HFF-Myc (cell line): ENCODE results near the gene SEC24A.

ENCODE experiments used
- DNase-seq: peaks from one replicate; pipeline ENCODE4 v3.0.0-alpha.2; 2011; ENCODE audit warnings: low read depth; ENCODE audit errors: extremely low read depth
- H3K4me3 ChIP-seq: replicated peaks from 2 replicates; pipeline ENCODE4 v1.5.1; 2011; ENCODE audit warnings: low read depth, mild to moderate bottlenecking, control low read depth, low read length
- TF ChIP-seq, protein P1 (sequence below): IDR thresholded peaks from 2 replicates; pipeline ENCODE4 v1.5.1; 2012; ENCODE audit warnings: mild to moderate bottlenecking, low read depth, low read length, control low read depth; ENCODE audit errors: missing control alignments

SEC24A gene

DNA sequence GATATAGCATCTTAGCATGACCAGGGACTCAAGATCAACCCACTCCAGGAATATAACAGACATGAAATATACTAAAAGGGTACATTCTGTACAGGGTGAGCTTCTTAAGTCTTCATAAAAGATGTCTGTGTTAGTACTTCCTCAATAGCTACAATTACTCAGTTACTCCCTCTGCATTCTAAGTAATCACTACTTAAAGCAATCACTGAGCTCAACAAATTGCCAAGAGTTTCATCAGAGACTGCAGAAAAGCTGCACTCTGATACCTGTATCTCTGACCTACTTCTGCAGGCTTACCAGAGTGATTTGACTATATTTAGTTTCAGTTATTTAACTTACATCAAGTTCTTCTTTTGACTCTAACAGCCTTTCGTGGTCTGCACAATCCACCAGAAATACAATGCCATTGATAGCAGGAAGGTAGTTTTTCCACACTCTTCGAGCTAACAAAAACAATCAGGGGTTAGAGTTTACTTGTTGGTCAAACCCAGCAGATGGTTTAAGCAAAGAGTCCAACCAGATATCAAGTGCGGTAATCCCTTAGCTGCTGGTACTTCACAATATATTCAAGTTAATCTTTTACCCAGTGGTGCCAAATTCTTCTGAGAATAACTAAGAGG is 39.2 kb upstream of the SEC24A start:
- no peak overlapping the region for H3K4me3 ChIP-seq
- TF ChIP-seq, protein P1, sequence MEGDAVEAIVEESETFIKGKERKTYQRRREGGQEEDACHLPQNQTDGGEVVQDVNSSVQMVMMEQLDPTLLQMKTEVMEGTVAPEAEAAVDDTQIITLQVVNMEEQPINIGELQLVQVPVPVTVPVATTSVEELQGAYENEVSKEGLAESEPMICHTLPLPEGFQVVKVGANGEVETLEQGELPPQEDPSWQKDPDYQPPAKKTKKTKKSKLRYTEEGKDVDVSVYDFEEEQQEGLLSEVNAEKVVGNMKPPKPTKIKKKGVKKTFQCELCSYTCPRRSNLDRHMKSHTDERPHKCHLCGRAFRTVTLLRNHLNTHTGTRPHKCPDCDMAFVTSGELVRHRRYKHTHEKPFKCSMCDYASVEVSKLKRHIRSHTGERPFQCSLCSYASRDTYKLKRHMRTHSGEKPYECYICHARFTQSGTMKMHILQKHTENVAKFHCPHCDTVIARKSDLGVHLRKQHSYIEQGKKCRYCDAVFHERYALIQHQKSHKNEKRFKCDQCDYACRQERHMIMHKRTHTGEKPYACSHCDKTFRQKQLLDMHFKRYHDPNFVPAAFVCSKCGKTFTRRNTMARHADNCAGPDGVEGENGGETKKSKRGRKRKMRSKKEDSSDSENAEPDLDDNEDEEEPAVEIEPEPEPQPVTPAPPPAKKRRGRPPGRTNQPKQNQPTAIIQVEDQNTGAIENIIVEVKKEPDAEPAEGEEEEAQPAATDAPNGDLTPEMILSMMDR: no peak
- DNase-seq: no peak

DNA sequence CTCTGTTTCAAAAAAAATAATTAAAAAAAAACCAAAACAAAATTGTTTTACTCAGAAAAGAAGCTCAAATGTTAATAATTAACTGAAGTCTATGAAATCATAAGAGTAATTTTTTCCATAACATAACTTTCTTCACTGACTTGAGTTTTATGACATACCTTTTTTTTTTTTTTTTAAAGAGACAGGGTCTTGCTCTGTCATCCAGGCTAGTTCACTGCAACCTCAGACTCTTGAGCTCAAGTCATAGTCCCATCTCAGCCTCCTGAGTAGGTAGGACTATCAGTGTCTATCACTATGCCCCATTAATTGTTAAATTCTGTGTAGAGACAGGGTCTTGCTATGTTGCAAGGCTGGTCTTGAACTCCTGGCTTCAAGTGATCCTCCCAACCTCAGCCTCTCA is 37.9 kb upstream of the SEC24A start:
- no peak for DNase-seq
- TF ChIP-seq, protein P1: no peak
- no peak overlapping the region for H3K4me3 ChIP-seq

DNA sequence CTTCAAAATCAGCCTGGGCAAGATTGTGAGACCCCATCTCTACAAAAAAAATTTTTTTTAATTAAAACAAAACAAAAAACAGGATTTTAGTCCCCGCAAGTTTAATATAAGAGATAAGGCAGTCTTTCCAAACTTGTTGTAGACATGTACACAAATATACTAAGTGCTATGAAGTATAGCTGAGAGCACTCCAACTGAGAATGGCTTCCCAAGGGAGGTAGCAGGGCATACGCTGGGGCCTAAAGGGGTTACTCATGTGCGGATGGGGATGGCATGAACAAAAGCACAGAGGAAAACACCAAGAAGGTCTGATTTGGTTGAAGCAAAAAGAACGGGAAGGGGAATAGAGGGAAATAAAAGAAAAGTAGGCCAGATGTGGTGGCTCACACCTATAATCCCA is 37.1 kb upstream of the SEC24A start:
- DNase-seq: no peak
- H3K4me3 ChIP-seq: no peak overlapping the region
- TF ChIP-seq, protein P1: no peak

DNA sequence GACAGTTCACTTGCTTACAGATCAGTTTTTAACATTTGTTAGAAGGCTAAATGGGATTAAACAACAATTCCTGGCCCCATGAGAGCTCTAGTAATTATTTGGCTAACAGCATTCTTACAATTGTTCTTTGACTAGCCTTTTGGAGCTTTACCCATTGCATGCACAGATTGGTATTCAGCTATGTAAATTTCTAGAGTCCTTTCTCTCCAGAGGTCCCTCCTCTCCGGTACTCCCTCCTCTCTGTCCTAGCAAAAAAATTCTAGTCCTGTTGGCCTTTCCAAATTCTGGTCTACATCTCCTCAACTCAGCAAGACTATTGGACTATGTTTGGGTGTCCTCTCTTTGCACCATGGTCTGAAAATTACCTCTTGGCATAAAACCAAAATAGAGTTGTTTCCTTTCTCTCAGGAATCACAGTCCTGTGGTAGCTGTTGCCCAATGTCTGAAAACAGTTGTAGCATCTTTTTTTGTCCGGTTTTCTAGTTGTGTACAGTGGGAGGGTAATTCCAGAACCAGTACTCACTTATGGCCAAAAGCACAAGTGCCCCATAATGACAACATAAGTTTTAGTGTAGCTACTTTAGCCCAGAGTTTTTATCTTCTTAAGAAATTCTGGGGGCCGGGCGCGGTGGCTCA is 34.0 kb upstream of the SEC24A start:
- DNase-seq: no peak
- TF ChIP-seq, protein P1: no peak
- H3K4me3 ChIP-seq: no peak overlapping the region

DNA sequence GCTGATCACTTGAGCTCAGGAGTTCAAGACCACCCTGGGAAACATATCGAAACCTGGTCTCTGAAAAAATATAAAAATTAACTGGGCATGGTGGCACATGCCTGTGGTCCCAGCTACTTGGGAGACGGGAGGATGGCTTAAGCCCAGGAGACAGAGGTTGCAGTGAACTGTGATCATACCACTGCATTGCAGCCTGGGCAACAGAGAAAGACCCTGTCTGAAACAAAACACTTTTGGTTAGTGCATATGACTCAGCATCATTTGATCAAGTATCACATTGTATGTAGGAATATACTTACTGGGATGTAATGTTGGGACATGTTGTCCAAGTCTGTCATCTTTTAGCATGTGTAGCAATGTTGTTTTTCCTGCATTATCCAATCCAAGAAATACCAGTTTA is 28.0 kb upstream of the SEC24A start:
- no peak overlapping the region for H3K4me3 ChIP-seq
- DNase-seq: no peak
- TF ChIP-seq, protein P1: no peak

DNA sequence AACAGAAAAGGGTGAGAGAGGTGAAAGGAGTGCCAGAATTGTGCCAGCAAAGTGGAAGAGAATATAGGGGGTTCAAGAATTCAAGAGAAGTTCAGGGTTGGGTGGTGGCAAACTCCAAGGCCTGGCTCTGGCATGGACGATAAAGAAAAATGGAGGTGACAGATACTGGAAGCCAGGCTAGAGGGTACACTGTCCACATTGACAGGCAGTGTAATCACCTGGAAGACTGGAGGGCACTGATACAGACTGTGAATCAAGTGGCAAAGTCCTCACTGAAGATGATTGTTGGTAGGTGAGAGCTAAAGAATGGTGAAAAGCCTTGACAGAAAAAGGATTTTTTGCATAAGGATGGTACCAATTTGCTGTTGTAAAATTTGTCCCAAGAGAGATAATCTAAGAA is 23.0 kb upstream of the SEC24A start:
- no peak overlapping the region for H3K4me3 ChIP-seq
- TF ChIP-seq, protein P1: no peak
- no peak for DNase-seq
